MCF 10A (cell line): ENCODE measurements around the gene ANKZF1. TPM values are rescaled to one million over a fixed set of nuclear protein-coding genes. Genes with fewer than 3 reads are reported as not detected.

ENCODE experiments used
- BruUV-seq: library from RNA; stranded (reverse); fragments of 400-500 nt; replicated peaks from 2 replicates; lab custom pipeline; 2021; lab: Mats Ljungman, UMichigan
- CTCF ChIA-PET: fragments of 300-600 bp; sonication (Branson Sonifier 250); formaldehyde crosslinking; extraction: SDS; loops from one replicate; lab custom pipeline; 2021; ENCODE audit warnings: antibody characterized with exemption, inconsistent platforms; lab: Yijun Ruan, JAX
- POLR2A ChIA-PET: fragments of 300-600, 350-650 bp; sonication (Branson Sonifier 250); formaldehyde crosslinking; extraction: SDS; loops from one replicate; lab custom pipeline; 2020; ENCODE audit warnings: antibody characterized with exemption, inconsistent platforms; lab: Yijun Ruan, JAX
- DNase-seq: peaks from one replicate; pipeline ENCODE4 v3.0.0-alpha.2; 2018; ENCODE audit not compliant: unreplicated experiment
- H3K27ac Mint-ChIP-seq: one replicate; pipeline ENCODE4 v1.8.0; 2022; ENCODE audit warnings: mild to moderate bottlenecking, low read depth, mixed read lengths; ENCODE audit not compliant: unreplicated experiment
- H3K27me3 Mint-ChIP-seq: one replicate; pipeline ENCODE4 v1.8.0; 2022; ENCODE audit warnings: mixed read lengths; ENCODE audit not compliant: insufficient read depth, unreplicated experiment
- H3K36me3 Mint-ChIP-seq: one replicate; pipeline ENCODE4 v1.8.0; 2022; ENCODE audit warnings: mild to moderate bottlenecking, moderate library complexity, mixed read lengths; ENCODE audit not compliant: insufficient read depth, unreplicated experiment
- H3K4me1 Mint-ChIP-seq: one replicate; pipeline ENCODE4 v1.8.0; 2022; ENCODE audit warnings: mixed read lengths; ENCODE audit not compliant: insufficient read depth, unreplicated experiment
- H3K4me3 Mint-ChIP-seq: one replicate; pipeline ENCODE4 v1.8.0; 2022; ENCODE audit warnings: mild to moderate bottlenecking, moderate library complexity, mixed read lengths; ENCODE audit not compliant: unreplicated experiment
- H3K9me3 Mint-ChIP-seq: one replicate; pipeline ENCODE4 v1.8.0; 2022; ENCODE audit warnings: mixed read lengths; ENCODE audit not compliant: unreplicated experiment
- CTCF ChIP-seq: fragments of 200-600 bp; IDR thresholded peaks from one replicate; pipeline ENCODE4 v1.8.0; 2022; ENCODE audit warnings: antibody characterized with exemption, mild to moderate bottlenecking; ENCODE audit not compliant: unreplicated experiment
- intact Hi-C: fragments of 100-400 bp; cut with micrococcal nuclease; formaldehyde crosslinking; loops from 2 replicates; pipeline ENCODE4 v1.14.1; 2022
- total RNA-seq: library from RNA; stranded (reverse); gene quantifications from 2 replicates; pipeline ENCODE4 v1.2.3, GENCODE V29; 2022

ANKZF1 gene
- total RNA-seq, 1 experiment from 2014 or later: 45.6 TPM

- TF ChIP-seq CTCF: peak; percentile 89
- Mint-ChIP-seq H3K4me3 (peak overlapping the region; percentile 29), H3K27me3 (no peaks in the 10 kb centered on the region), H3K9me3 (no peaks in the 10 kb centered on the region), H3K36me3 (peaks cover 24% of the 10 kb centered on the region), H3K4me1 (peaks cover 46% of the 10 kb centered on the region), H3K27ac (peak overlapping the region; percentile 86)
- ChIA-PET POLR2A (interaction anchor here (0.5 to 10.0 kb wide), 16 partner anchors 9 to 416 kb away, joined by 3 to 263 read pairs (median 6); partner anchors contain the start of genes ABCB6, ANKZF1, ATG9A and CHPF), CTCF (interaction anchor here (0.5 to 18.2 kb wide), 33 partner anchors 9 to 358 kb away, joined by 3 to 445 read pairs (median 4); partner anchors contain the start of genes ABCB6, CNPPD1, GLB1L and NHEJ1)
- intact Hi-C loops: loop anchor here (2.0 to 5.0 kb wide), 3 partner anchors 17 to 101 kb away; partner anchors contain the start of genes ANKZF1, ATG9A, CNPPD1 and RETREG2
- peak; percentile 81 for DNase-seq
- BruUV-seq: no TSS peak
Observed at GRCh38 chr2:219277703-219278654, 48.4 kb downstream of the ANKZF1 start.

- Mint-ChIP-seq H3K27me3 (no peaks in the 10 kb centered on the region), H3K9me3 (no peaks in the 10 kb centered on the region), H3K27ac (peak overlapping the region; percentile 86), H3K4me1 (peaks cover 43% of the 10 kb centered on the region), H3K36me3 (peaks cover 31% of the 10 kb centered on the region), H3K4me3 (peak overlapping the region; percentile 86)
- no peak for TF ChIP-seq CTCF
- DNase-seq: no peak
- ChIA-PET CTCF (interaction anchor here (0.6 to 18.2 kb wide), 20 partner anchors 8 to 358 kb away, joined by 3 to 445 read pairs (median 6); partner anchors contain the start of genes CNPPD1, GLB1L, STK16 and TUBA4A), POLR2A (interaction anchor here (0.5 to 10.0 kb wide), 24 partner anchors 9 to 423 kb away, joined by 3 to 263 read pairs (median 4); partner anchors contain the start of genes ABCB6, ANKZF1, ATG9A and CHPF)
- intact Hi-C loops: loop anchor here (1.0 to 5.0 kb wide), 6 partner anchors 11 to 101 kb away; partner anchors contain the start of genes ANKZF1, ATG9A, CNPPD1 and RETREG2
- TSS peak; percentile 55 for BruUV-seq
Observed at GRCh38 chr2:219278655-219279150, 49.1 kb downstream of the ANKZF1 start.

GRCh38 chr2:219279151-219279915 lies 49.7 kb downstream of the ANKZF1 start, which contains the start of gene DNAJB2:
TSS of gene DNAJB2 (plus strand) at chr2:219279366. CDS start at chr2:219279834, 468 bp downstream.
- intact Hi-C loops: loop anchor here (1.0 to 5.0 kb wide), 6 partner anchors 10 to 102 kb away; partner anchors contain the start of genes ANKZF1, ATG9A, CNPPD1 and RETREG2
- ChIA-PET POLR2A (interaction anchor here (0.5 to 10.0 kb wide), 23 partner anchors 10 to 423 kb away, joined by 3 to 263 read pairs (median 4); partner anchors contain the start of genes ABCB6, ANKZF1, ATG9A and CHPF), CTCF (interaction anchor here (0.6 to 18.2 kb wide), 11 partner anchors 7 to 359 kb away, joined by 3 to 445 read pairs (median 4); partner anchors contain the start of genes CNPPD1, GLB1L and STK16)
- H3K4me1 Mint-ChIP-seq: peaks cover 37% of the 10 kb centered on the region
- no peak for TF ChIP-seq CTCF
- H3K27ac Mint-ChIP-seq: peak within 1 kb of the TSS; percentile 86
- H3K4me3 Mint-ChIP-seq: peak within 1 kb of the TSS; percentile 86
- BruUV-seq: no TSS peak
- peak; percentile 97 for DNase-seq
- no peaks in the 10 kb centered on the region for H3K9me3 Mint-ChIP-seq
- H3K36me3 Mint-ChIP-seq: peaks cover 31% of the 10 kb centered on the region
- H3K27me3 Mint-ChIP-seq: no peaks in the 10 kb centered on the region
